A673 (cell line): ENCODE results near the gene LAMA3. TPM values are rescaled to one million over a fixed set of nuclear protein-coding genes. Genes with fewer than 3 reads are reported as not detected.

ENCODE experiments used
- BruUV-seq: library from RNA; stranded (reverse); fragments of 400-500 nt; replicated peaks from 2 replicates; lab custom pipeline; 2021; lab: Mats Ljungman, UMichigan
- CTCF ChIA-PET: fragments of 300-600 bp; sonication (Branson Sonifier 250); formaldehyde crosslinking; loops from one replicate; lab custom pipeline; 2022; ENCODE audit warnings: antibody characterized with exemption; lab: Charles Lee
- POLR2A ChIA-PET: fragments of 300-600 bp; sonication (Branson Sonifier 250); formaldehyde crosslinking; loops from one replicate; lab custom pipeline; 2022; ENCODE audit warnings: antibody characterized with exemption; ENCODE audit not compliant: low non-redundant PET; lab: Charles Lee
- DNase-seq: peaks from one replicate; pipeline ENCODE4 v3.0.0-alpha.2; 2015; ENCODE audit warnings: low spot score
- H3K27ac ChIP-seq: fragments of 200-600 bp; sonication (generic); 2 replicates; pipeline ENCODE4 v1.5.1; 2016; ENCODE audit warnings: mixed run types, low read depth, mild to moderate bottlenecking, mixed read lengths, antibody characterized with exemption, low read length; ENCODE audit not compliant: poor library complexity, severe bottlenecking
- H3K27me3 ChIP-seq: fragments of 200-600 bp; sonication (generic); replicated peaks from 2 replicates; pipeline ENCODE4 v1.6.1; 2017; ENCODE audit warnings: mixed run types, low read depth, mild to moderate bottlenecking, mixed read lengths, antibody characterized with exemption, low read length; ENCODE audit not compliant: insufficient read depth, poor library complexity
- H3K36me3 ChIP-seq: fragments of 200-600 bp; sonication (generic); 2 replicates; pipeline ENCODE4 v1.6.1; 2016; ENCODE audit warnings: mixed run types, mild to moderate bottlenecking, mixed read lengths, antibody characterized with exemption, low read length; ENCODE audit not compliant: insufficient read depth, poor library complexity, severe bottlenecking
- H3K4me1 ChIP-seq: fragments of 200-600 bp; sonication (generic); 2 replicates; pipeline ENCODE4 v1.6.1; 2017; ENCODE audit warnings: mixed run types, mild to moderate bottlenecking, mixed read lengths, antibody characterized with exemption, low read length; ENCODE audit not compliant: insufficient read depth, poor library complexity, severe bottlenecking
- H3K4me3 ChIP-seq: fragments of 200-600 bp; sonication (generic); 2 replicates; pipeline ENCODE4 v1.5.1; 2016; ENCODE audit warnings: low read depth, mixed run types, mild to moderate bottlenecking, mixed read lengths, low read length; ENCODE audit not compliant: poor library complexity, severe bottlenecking
- H3K9me3 ChIP-seq: fragments of 200-600 bp; sonication (generic); 2 replicates; pipeline ENCODE4 v1.6.1; 2016; ENCODE audit warnings: mixed run types, low read depth, mild to moderate bottlenecking, mixed read lengths, antibody characterized with exemption, low read length; ENCODE audit not compliant: poor library complexity, severe bottlenecking
- EZH2 ChIP-seq: fragments of 200-600 bp; sonication (generic); IDR thresholded peaks from 2 replicates; pipeline ENCODE4 v1.6.1; 2017; ENCODE audit warnings: borderline replicate concordance, low read depth, mild to moderate bottlenecking, mixed read lengths, antibody characterized with exemption, low read length; ENCODE audit not compliant: poor library complexity, severe bottlenecking
- intact Hi-C: fragments of 100-400 bp; cut with micrococcal nuclease; formaldehyde crosslinking; loops from one replicate; pipeline ENCODE4 v1.10.0; 2022; ENCODE audit not compliant: unreplicated experiment
- total RNA-seq: library from RNA; stranded (reverse); gene quantifications from 2 replicates; pipeline ENCODE4 v1.2.3, GENCODE V29; 2021
- TF ChIP-seq, protein P1 (sequence below): fragments of 300-800, 200-600 bp; sonication (generic); conservative IDR thresholded peaks from 2 replicates; pipeline ENCODE4 v1.5.1; 2017; ENCODE audit warnings: low read depth, mild to moderate bottlenecking, antibody characterized with exemption, low read length, moderate library complexity, mixed read lengths

The LAMA3 gene
- total RNA-seq, 1 experiment from 2014 or later, result 2.7 TPM

DNA sequence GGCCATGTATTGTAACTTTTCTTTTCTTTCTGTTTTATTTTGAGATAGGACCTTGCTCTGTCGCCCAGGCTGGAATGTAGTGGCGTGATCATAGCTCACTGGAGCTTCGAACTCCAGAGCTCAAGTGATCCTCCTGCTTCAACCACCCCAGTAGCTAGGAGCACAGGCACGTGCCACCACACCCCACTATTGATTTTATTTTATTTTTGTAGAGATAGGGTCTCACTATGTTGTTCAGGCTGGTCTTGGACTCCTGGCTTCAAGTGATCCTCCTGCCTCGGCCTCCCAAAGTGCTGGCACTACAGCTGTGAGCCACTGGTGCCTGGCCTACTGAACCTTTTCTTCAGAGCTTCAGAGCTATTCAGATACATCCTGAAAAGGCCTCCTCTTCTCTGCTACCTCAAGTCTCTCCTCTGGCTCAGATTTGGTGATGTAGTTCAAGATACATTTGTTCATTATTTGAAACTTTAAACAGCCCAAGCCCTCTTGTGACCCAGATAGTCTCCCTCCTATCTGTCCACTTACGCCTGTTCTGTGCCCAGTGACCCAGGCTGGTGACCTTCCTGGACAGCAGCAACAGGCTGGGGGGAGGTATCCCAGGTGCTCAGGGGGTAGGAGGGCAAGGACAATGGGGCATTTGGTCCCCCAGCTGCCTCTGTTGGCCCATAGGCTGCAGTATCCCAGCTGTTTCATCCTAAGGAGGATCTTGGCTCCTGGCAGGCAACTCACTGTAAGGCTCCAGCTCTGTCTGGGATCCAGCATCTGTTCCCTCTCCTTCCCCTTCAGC lies 38.6 kb downstream of the LAMA3 start:
- no peaks in the 10 kb centered on the region for H3K9me3 ChIP-seq
- H3K4me3 ChIP-seq, result no peak overlapping the region
- no peaks in the 10 kb centered on the region for H3K36me3 ChIP-seq
- BruUV-seq, result no TSS peak
- ChIA-PET POLR2A (no interaction called here), CTCF (no interaction called here)
- no peaks in the 10 kb centered on the region for H3K27me3 ChIP-seq
- TF ChIP-seq, protein P1, sequence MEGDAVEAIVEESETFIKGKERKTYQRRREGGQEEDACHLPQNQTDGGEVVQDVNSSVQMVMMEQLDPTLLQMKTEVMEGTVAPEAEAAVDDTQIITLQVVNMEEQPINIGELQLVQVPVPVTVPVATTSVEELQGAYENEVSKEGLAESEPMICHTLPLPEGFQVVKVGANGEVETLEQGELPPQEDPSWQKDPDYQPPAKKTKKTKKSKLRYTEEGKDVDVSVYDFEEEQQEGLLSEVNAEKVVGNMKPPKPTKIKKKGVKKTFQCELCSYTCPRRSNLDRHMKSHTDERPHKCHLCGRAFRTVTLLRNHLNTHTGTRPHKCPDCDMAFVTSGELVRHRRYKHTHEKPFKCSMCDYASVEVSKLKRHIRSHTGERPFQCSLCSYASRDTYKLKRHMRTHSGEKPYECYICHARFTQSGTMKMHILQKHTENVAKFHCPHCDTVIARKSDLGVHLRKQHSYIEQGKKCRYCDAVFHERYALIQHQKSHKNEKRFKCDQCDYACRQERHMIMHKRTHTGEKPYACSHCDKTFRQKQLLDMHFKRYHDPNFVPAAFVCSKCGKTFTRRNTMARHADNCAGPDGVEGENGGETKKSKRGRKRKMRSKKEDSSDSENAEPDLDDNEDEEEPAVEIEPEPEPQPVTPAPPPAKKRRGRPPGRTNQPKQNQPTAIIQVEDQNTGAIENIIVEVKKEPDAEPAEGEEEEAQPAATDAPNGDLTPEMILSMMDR, result no peak
- no peak for TF ChIP-seq EZH2
- intact Hi-C loops, result no loop called here
- no peaks in the 10 kb centered on the region for H3K4me1 ChIP-seq
- DNase-seq, result no peak
- H3K27ac ChIP-seq, result no peak overlapping the region

DNA sequence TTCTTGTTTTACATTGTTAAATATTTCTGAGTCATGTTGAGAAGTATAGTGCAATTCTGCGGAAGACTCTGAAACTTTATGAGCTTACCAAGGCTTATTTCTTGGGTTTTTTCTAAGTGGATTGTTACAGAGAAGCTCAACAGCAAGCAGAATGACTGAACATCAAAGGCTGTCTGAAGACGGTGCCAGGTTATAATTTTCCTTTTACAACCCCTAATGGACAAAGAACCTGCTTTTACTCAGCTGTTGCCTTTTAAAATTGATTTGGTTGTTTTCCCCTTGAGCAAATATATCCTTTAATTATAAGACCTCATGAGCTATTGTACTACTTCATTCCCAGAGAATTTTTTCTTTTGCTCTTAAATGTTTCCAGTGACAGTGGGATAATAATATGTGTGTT lies 41.6 kb downstream of the LAMA3 start:
- DNase-seq, result no peak
- no peak overlapping the region for H3K4me3 ChIP-seq
- POLR2A ChIA-PET, result no interaction called here
- H3K4me1 ChIP-seq, result peaks cover 6% of the 10 kb centered on the region
- no peaks in the 10 kb centered on the region for H3K9me3 ChIP-seq
- TF ChIP-seq, protein P1, result no peak
- TF ChIP-seq EZH2, result no peak
- H3K27me3 ChIP-seq, result no peaks in the 10 kb centered on the region
- no TSS peak for BruUV-seq
- intact Hi-C loops, result no loop called here
- H3K36me3 ChIP-seq, result no peaks in the 10 kb centered on the region
- CTCF ChIA-PET, result no interaction called here
- H3K27ac ChIP-seq, result no peak overlapping the region

DNA sequence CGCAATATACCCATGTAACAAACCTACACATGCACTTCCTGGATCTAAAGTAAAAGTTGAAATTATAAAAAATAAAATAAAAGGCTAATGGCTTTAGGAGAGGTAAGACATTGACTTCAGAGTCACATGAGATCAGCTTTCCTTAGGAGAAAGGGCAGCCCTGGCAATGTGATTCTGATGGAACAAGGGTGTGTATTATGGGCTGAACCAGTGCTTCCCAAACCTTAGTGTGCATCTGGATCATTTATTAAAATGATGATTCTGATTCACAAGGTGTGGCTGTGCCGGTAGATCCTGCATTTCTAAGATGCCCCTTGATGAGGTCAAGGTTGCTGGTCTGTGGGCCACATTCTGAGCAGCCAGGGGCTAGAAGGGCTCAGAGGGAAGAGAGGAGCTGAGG lies 42.6 kb downstream of the LAMA3 start:
- TF ChIP-seq, protein P1, result no peak
- no TSS peak for BruUV-seq
- H3K27me3 ChIP-seq, result no peaks in the 10 kb centered on the region
- H3K27ac ChIP-seq, result no peak overlapping the region
- intact Hi-C loops, result no loop called here
- H3K4me3 ChIP-seq, result no peak overlapping the region
- no peak for DNase-seq
- ChIA-PET POLR2A (no interaction called here), CTCF (no interaction called here)
- H3K36me3 ChIP-seq, result no peaks in the 10 kb centered on the region
- no peaks in the 10 kb centered on the region for H3K9me3 ChIP-seq
- peaks cover 6% of the 10 kb centered on the region for H3K4me1 ChIP-seq
